T-cell (primary cell): ENCODE results near the gene NDRG4. TPM values are rescaled to one million over a fixed set of nuclear protein-coding genes. Genes with fewer than 3 reads are reported as not detected.

Experiments
- total RNA-seq, 35 experiments: library from RNA in 6 of 35; stranded (reverse) in 6 of 35; fragments of 120-200 nt in 1 of 35; gene quantifications; one replicate each; pipeline versions ENCODE4 v1.2.1 to v1.2.4 and lab custom pipeline; 2013 to 2026

Gene NDRG4
- total RNA-seq, 5 donors from 2014 or later (not counting 1 experiment from before 2014, with no cell fraction given): 0.66 to 3.6 (median 1.7) TPM

Other genes starting within 250 kb of the NDRG4 start
- not detected for gene PRSS54, start 205.1 kb upstream of the NDRG4 start, total RNA-seq
- 1 to 10 TPM in 4 of 5 donors, under 1 TPM in 1; 0.98 to 1.6 (median 1.3) TPM for gene GINS3, start 107.7 kb upstream of the NDRG4 start, total RNA-seq
- 10 to 100 TPM; 29.6 to 44.2 (median 35.1) TPM for gene SETD6, start 15.4 kb downstream of the NDRG4 start, total RNA-seq
- gene CNOT1, start 129.7 kb downstream of the NDRG4 start, total RNA-seq: 100 to 1,000 TPM; 205 to 238 (median 222) TPM
- gene SLC38A7, start 184.6 kb downstream of the NDRG4 start, total RNA-seq: 10 to 100 TPM in 3 of 5 donors, 1 to 10 TPM in 2; 7.7 to 15.5 (median 13.4) TPM
- 10 to 100 TPM; 29.2 to 43.4 (median 42.0) TPM for gene GOT2, start 234.2 kb downstream of the NDRG4 start, total RNA-seq